Hindlimb muscle (tissue), 1 donor: ENCODE measurements around the gene NCOA5. TPM values are rescaled to one million over a fixed set of nuclear protein-coding genes. Genes with fewer than 3 reads are reported as not detected.
A peak's percentile ranks its signal among the peaks of the same experiment; 100 is the strongest.

Source experiments
- DNase-seq: peaks from one replicate; pipeline ENCODE4 v3.0.0-alpha.2; 2013
- polyA plus RNA-seq: library from polyadenylated mRNA; unstranded; fragments of 120-200 nt; gene quantifications from one replicate; pipeline ENCODE4 v1.2.1, GENCODE V29; 2013; ENCODE audit not compliant: insufficient read length

Gene NCOA5
- polyA plus RNA-seq, 1 donor: 36.6 TPM

- DNase-seq: no peak
Observed at GRCh38 chr20:46035713-46036112, 54.0 kb downstream of the NCOA5 start.

GRCh38 chr20:46035253-46035652 is 54.5 kb downstream of the NCOA5 start:
- DNase-seq: no peak

GRCh38 chr20:46034039-46034438 is 55.7 kb downstream of the NCOA5 start:
- no peak for DNase-seq

GRCh38 chr20:46031701-46032254 is 58.0 kb downstream of the NCOA5 start:
- no peak for DNase-seq

- no peak for DNase-seq
Observed at GRCh38 chr20:46031014-46031569, 58.7 kb downstream of the NCOA5 start.

- DNase-seq: no peak
Observed at GRCh38 chr20:46030284-46031013, 59.3 kb downstream of the NCOA5 start.

- no peak for DNase-seq
Observed at GRCh38 chr20:46028772-46029371, 60.9 kb downstream of the NCOA5 start, which contains the start of gene SLC12A5. TSS of gene SLC12A5 (plus strand) at chr20:46029215. CDS start at chr20:46029345, 130 bp downstream.

- DNase-seq: no peak
Observed at GRCh38 chr20:46028110-46028509, 61.7 kb downstream of the NCOA5 start.

GRCh38 chr20:46027245-46027853 is 62.4 kb downstream of the NCOA5 start:
- DNase-seq: peak; percentile 51

- no peak for DNase-seq
Observed at GRCh38 chr20:46025376-46025783, 64.4 kb downstream of the NCOA5 start.

- DNase-seq: no peak
Observed at GRCh38 chr20:46023999-46024398, 65.8 kb downstream of the NCOA5 start.

GRCh38 chr20:46023148-46023484 is 66.6 kb downstream of the NCOA5 start:
- DNase-seq: no peak

- DNase-seq: no peak
Observed at GRCh38 chr20:46022411-46023147, 67.2 kb downstream of the NCOA5 start.

- DNase-seq: no peak
Observed at GRCh38 chr20:46021361-46022359, 68.1 kb downstream of the NCOA5 start.

GRCh38 chr20:46020555-46020954 is 69.2 kb downstream of the NCOA5 start:
- DNase-seq: no peak

GRCh38 chr20:46018611-46019010 is 71.2 kb downstream of the NCOA5 start:
- DNase-seq: no peak

- no peak for DNase-seq
Observed at GRCh38 chr20:46018112-46018511, 71.7 kb downstream of the NCOA5 start.

GRCh38 chr20:46017272-46017671 is 72.5 kb downstream of the NCOA5 start:
- DNase-seq: no peak

- no peak for DNase-seq
Observed at GRCh38 chr20:46014517-46015396, 75.0 kb downstream of the NCOA5 start.

GRCh38 chr20:46013829-46014516 is 75.8 kb downstream of the NCOA5 start:
- no peak for DNase-seq
